MCF 10A (cell line): ENCODE measurements around the gene ADGRE3. TPM values are rescaled to one million over a fixed set of nuclear protein-coding genes. Genes with fewer than 3 reads are reported as not detected.

Experiments used
- BruUV-seq: library from RNA; stranded (reverse); fragments of 400-500 nt; replicated peaks from 2 replicates; lab custom pipeline; 2021; lab: Mats Ljungman, UMichigan
- CTCF ChIA-PET: fragments of 300-600 bp; sonication (Branson Sonifier 250); formaldehyde crosslinking; extraction: SDS; loops from one replicate; lab custom pipeline; 2021; ENCODE audit warnings: antibody characterized with exemption, inconsistent platforms; lab: Yijun Ruan, JAX
- POLR2A ChIA-PET: fragments of 300-600, 350-650 bp; sonication (Branson Sonifier 250); formaldehyde crosslinking; extraction: SDS; loops from one replicate; lab custom pipeline; 2020; ENCODE audit warnings: antibody characterized with exemption, inconsistent platforms; lab: Yijun Ruan, JAX
- DNase-seq: peaks from one replicate; pipeline ENCODE4 v3.0.0-alpha.2; 2018; ENCODE audit not compliant: unreplicated experiment
- H3K27ac Mint-ChIP-seq: one replicate; pipeline ENCODE4 v1.8.0; 2022; ENCODE audit warnings: mild to moderate bottlenecking, low read depth, mixed read lengths; ENCODE audit not compliant: unreplicated experiment
- H3K27me3 Mint-ChIP-seq: one replicate; pipeline ENCODE4 v1.8.0; 2022; ENCODE audit warnings: mixed read lengths; ENCODE audit not compliant: insufficient read depth, unreplicated experiment
- H3K36me3 Mint-ChIP-seq: one replicate; pipeline ENCODE4 v1.8.0; 2022; ENCODE audit warnings: mild to moderate bottlenecking, moderate library complexity, mixed read lengths; ENCODE audit not compliant: insufficient read depth, unreplicated experiment
- H3K4me1 Mint-ChIP-seq: one replicate; pipeline ENCODE4 v1.8.0; 2022; ENCODE audit warnings: mixed read lengths; ENCODE audit not compliant: insufficient read depth, unreplicated experiment
- H3K4me3 Mint-ChIP-seq: one replicate; pipeline ENCODE4 v1.8.0; 2022; ENCODE audit warnings: mild to moderate bottlenecking, moderate library complexity, mixed read lengths; ENCODE audit not compliant: unreplicated experiment
- H3K9me3 Mint-ChIP-seq: one replicate; pipeline ENCODE4 v1.8.0; 2022; ENCODE audit warnings: mixed read lengths; ENCODE audit not compliant: unreplicated experiment
- CTCF ChIP-seq: fragments of 200-600 bp; IDR thresholded peaks from one replicate; pipeline ENCODE4 v1.8.0; 2022; ENCODE audit warnings: antibody characterized with exemption, mild to moderate bottlenecking; ENCODE audit not compliant: unreplicated experiment
- intact Hi-C: fragments of 100-400 bp; cut with micrococcal nuclease; formaldehyde crosslinking; loops from 2 replicates; pipeline ENCODE4 v1.14.1; 2022
- total RNA-seq: library from RNA; stranded (reverse); gene quantifications from 2 replicates; pipeline ENCODE4 v1.2.3, GENCODE V29; 2022

Gene ADGRE3
- total RNA-seq, 1 experiment from 2014 or later, result not detected

DNA sequence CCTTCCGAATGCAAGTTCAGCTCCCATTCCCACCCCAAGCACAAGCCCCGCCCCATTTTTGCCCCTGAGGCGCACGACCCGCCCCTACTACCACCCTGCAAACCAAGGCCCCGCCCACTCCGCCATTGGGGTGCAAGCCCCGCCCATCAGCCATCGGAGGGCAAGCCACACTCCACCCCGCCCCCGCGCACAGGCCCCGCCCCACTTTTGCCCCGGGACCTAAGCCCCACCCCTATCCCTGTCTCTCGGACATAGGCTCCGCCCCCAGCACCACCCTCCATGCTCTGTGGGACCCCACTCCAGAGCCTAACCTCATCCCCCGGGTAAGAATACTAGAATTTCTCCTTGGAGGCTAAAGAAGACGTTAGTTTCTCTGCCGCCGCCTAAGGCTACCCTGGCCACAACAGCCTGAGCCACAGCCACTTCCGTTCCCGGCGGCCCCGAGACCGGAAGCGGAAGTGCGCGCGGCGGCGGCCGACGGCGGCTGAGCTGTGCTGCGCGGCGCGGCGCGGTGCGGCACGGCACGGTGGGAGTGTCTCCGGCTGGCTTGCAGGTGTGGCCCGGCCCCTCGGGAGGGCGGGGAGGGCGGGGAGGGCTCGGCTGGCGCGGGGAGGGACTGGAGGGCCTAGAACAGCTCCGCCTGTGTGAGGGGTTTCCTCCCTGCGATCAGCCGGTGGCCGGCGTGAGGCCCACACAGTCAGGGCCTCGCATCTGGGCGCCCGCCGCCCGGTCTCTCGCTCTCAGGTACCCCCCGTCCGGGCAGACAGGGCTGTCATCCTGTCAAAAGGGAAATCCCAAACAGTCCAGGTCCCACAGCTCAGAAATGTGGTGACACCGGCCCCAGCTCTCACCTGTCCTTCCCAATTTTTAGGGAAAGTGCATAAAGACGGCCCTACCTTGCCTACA is 15.2 kb upstream of the ADGRE3 start, which contains the start of gene ZNF333:
Gene ZNF333 (plus strand): TSS at position 451 of the 906 bp plus-strand sequence. CDS start 3,444 bp downstream, outside the sequence.
- Mint-ChIP-seq H3K36me3 (peaks cover 13% of the 10 kb centered on the region), H3K4me1 (no peaks in the 10 kb centered on the region)

GRCh38 chr19:14686411-14686810 is 11.8 kb upstream of the ADGRE3 start:
- POLR2A ChIA-PET, result interaction anchor here (1.8 to 7.0 kb wide), 3 partner anchors 14 to 117 kb away, joined by 4 to 41 read pairs (median 9); partner anchors contain the start of gene NDUFB7
- intact Hi-C loops, result loop anchor here (1.0 to 10.0 kb wide), 3 partner anchors 91 to 198 kb away; partner anchors contain the start of genes ADGRE2 and OR7A17
- Mint-ChIP-seq H3K36me3 (no peaks in the 10 kb centered on the region), H3K9me3 (no peaks in the 10 kb centered on the region), H3K27ac (no peak overlapping the region), H3K4me1 (no peaks in the 10 kb centered on the region), H3K27me3 (no peaks in the 10 kb centered on the region), H3K4me3 (no peak overlapping the region)
- peak; percentile 35 for DNase-seq
- peak; percentile 23 for TF ChIP-seq CTCF
- CTCF ChIA-PET, result interaction anchor here (0.5 to 8.4 kb wide), 11 partner anchors 10 to 1247 kb away, joined by 3 to 146 read pairs (median 3); partner anchors contain the start of gene NDUFB7
- no TSS peak for BruUV-seq

More for the DNA sequence above, 15.2 kb upstream of the ADGRE3 start, which contains the start of gene ZNF333:
- ChIA-PET CTCF (interaction anchor here (0.6 to 8.4 kb wide), 5 partner anchors 116 to 1129 kb away, joined by 3 to 146 read pairs (median 3); partner anchors contain the start of gene NDUFB7), POLR2A (interaction anchor here (0.7 to 7.0 kb wide), 16 partner anchors 8 to 1310 kb away, joined by 3 to 41 read pairs (median 3); partner anchors contain the start of gene NDUFB7)
- peak; percentile 89 for DNase-seq
- no peaks in the 10 kb centered on the region for H3K9me3 Mint-ChIP-seq
- intact Hi-C loops, result loop anchor here (5.0 to 10.0 kb wide), 2 partner anchors 87 to 195 kb away; partner anchors contain the start of genes ADGRE2 and OR7A17
- peak within 1 kb of the TSS; percentile 94 for H3K4me3 Mint-ChIP-seq
- no TSS peak for BruUV-seq
- H3K27me3 Mint-ChIP-seq, result no peaks in the 10 kb centered on the region
- peak within 1 kb of the TSS; percentile 99 for H3K27ac Mint-ChIP-seq
- TF ChIP-seq CTCF, result no peak

GRCh38 chr19:14683439-14683838 is 8.8 kb upstream of the ADGRE3 start:
- Mint-ChIP-seq H3K27me3 (no peaks in the 10 kb centered on the region), H3K9me3 (no peaks in the 10 kb centered on the region), H3K4me3 (no peak overlapping the region), H3K27ac (no peak overlapping the region), H3K36me3 (no peaks in the 10 kb centered on the region), H3K4me1 (no peaks in the 10 kb centered on the region)
- intact Hi-C loops, result loop anchor here (10.0 kb wide), 1 partner anchor 201 kb away; the partner anchor contains the start of gene OR7A17
- ChIA-PET POLR2A (interaction anchor here (1.7 kb wide), 1 partner anchor 109 kb away, joined by 6 read pairs; no protein-coding TSS in a partner anchor), CTCF (interaction anchor here (8.4 kb wide), 1 partner anchor 110 kb away, joined by 146 read pairs; the partner anchor contains the start of gene NDUFB7)
- no peak for DNase-seq
- no peak for TF ChIP-seq CTCF
- no TSS peak for BruUV-seq
